Right lobe of liver (tissue), 4 donors: ENCODE results near the gene USP28.

ENCODE experiments used
- POLR2A ChIP-seq: fragments of 450-650 bp; IDR thresholded peaks from one replicate; pipeline ENCODE4 v1.6.1; 2017; ENCODE audit warnings: antibody characterized with exemption, mild to moderate bottlenecking
- TF ChIP-seq, protein P1 (sequence below), 4 donors: fragments of 200-600 bp in 3 of 4; fragments of 450-650 bp in 1 of 4; IDR thresholded peaks; one replicate each; pipeline versions ENCODE4 v1.5.1 to v1.8.0; 2016 to 2022; ENCODE audit warnings: antibody characterized with exemption in 4 of 4, mild to moderate bottlenecking in 2 of 4
- donor health status: DM: no; HTN: no; CAD: no.
- donor health status: DM: no; HTN: no; CAD: no.
- donor health status: DM: no; HTN: yes; CAD: no.

DNA sequence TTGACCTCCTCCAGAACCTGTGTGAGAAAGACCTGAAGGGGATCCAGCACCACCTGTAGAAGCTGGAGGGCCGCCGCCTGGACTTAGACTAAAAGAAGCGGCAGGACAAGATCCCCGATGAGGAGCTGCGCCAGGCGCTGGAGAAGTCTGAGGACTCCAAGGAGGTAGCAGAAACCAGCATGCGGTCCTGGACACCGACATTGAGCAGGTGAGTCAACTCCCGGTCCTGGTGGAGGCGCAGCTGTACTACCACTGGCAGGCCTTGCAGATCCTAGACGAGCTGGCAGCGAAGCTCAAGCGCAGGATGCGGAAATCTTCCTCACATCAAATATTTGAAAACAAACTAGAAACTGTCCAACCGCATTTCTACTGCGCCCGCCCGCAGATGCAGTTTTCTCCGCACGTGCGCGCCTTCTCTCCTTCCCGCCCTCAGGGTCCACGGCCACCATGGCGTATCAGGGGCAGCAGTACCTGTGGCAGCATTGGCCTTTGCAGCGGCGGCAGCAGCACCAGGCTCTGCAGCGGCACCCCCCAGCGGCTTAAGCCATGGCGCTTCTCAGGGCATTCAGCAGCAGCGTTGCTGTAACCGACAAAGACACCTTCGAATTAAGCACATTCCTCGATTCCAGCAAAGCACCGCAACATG, 85.6 kb downstream of the USP28 start:
- TF ChIP-seq POLR2A = no peak
- TF ChIP-seq, protein P1, sequence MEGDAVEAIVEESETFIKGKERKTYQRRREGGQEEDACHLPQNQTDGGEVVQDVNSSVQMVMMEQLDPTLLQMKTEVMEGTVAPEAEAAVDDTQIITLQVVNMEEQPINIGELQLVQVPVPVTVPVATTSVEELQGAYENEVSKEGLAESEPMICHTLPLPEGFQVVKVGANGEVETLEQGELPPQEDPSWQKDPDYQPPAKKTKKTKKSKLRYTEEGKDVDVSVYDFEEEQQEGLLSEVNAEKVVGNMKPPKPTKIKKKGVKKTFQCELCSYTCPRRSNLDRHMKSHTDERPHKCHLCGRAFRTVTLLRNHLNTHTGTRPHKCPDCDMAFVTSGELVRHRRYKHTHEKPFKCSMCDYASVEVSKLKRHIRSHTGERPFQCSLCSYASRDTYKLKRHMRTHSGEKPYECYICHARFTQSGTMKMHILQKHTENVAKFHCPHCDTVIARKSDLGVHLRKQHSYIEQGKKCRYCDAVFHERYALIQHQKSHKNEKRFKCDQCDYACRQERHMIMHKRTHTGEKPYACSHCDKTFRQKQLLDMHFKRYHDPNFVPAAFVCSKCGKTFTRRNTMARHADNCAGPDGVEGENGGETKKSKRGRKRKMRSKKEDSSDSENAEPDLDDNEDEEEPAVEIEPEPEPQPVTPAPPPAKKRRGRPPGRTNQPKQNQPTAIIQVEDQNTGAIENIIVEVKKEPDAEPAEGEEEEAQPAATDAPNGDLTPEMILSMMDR (IDR thresholded peaks at IDR 0.05) = no peak
